HT1080 (cell line): ENCODE results near the gene RBM39. TPM values are rescaled to one million over a fixed set of nuclear protein-coding genes. Genes with fewer than 3 reads are reported as not detected.

ENCODE experiments used
- DNase-seq: peaks from one replicate; pipeline ENCODE4 v3.0.0-alpha.2; 2015; ENCODE audit warnings: low read depth
- small RNA-seq: library from RNA; depleted of rRNA; stranded (forward); fragments of <200 nt; gene quantifications from one replicate; pipeline ENCODE3, GENCODE V24; 2014
- total RNA-seq: library from RNA; depleted of rRNA; stranded (reverse); fragments of >200 nt; shearing (Covaris generic); gene quantifications from 2 replicates; pipeline ENCODE4 v1.2.3, GENCODE V29; 2014; rRNA removed

The RBM39 gene
- total RNA-seq, 1 experiment from 2014 or later: 197 TPM

GRCh38 chr20:35680452-35681183 is 61.4 kb downstream of the RBM39 start:
- DNase-seq: no peak

GRCh38 chr20:35674921-35675320 is 67.1 kb downstream of the RBM39 start:
- no peak for DNase-seq

GRCh38 chr20:35673884-35674283 is 68.2 kb downstream of the RBM39 start:
- DNase-seq: no peak

- DNase-seq: no peak
Measured at GRCh38 chr20:35669681-35670080, 72.4 kb downstream of the RBM39 start.

GRCh38 chr20:35669221-35669620 is 72.8 kb downstream of the RBM39 start:
- no peak for DNase-seq

- DNase-seq: no peak
Measured at GRCh38 chr20:35665949-35666288, 76.1 kb downstream of the RBM39 start.

- peak; percentile 89 for DNase-seq
Measured at GRCh38 chr20:35664466-35665206, 77.4 kb downstream of the RBM39 start, which contains the start of the genes CPNE1 and RBM12. Gene CPNE1, minus strand, starts transcription at chr20:35664900. Its CDS starts 31,977 bp downstream, at chr20:35632923. Gene RBM12, minus strand, starts transcription at chr20:35664900. Its CDS starts 9,578 bp downstream, at chr20:35655322.

GRCh38 chr20:35663516-35664465 is 78.3 kb downstream of the RBM39 start:
- DNase-seq: peak; percentile 52

GRCh38 chr20:35662551-35662950 is 79.5 kb downstream of the RBM39 start:
- no peak for DNase-seq

- DNase-seq: no peak
Measured at GRCh38 chr20:35661908-35662307, 80.2 kb downstream of the RBM39 start.

GRCh38 chr20:35661053-35661452 is 81.0 kb downstream of the RBM39 start:
- peak; percentile 7 for DNase-seq

- DNase-seq: no peak
Measured at GRCh38 chr20:35660122-35660937, 81.7 kb downstream of the RBM39 start.

GRCh38 chr20:35657271-35657670 is 84.8 kb downstream of the RBM39 start:
- no peak for DNase-seq

- DNase-seq: no peak
Measured at GRCh38 chr20:35654415-35654814, 87.6 kb downstream of the RBM39 start.

GRCh38 chr20:35653893-35654292 is 88.2 kb downstream of the RBM39 start:
- no peak for DNase-seq

Small RNA genes lying within 50 kb of the gene (small RNA-seq; reads per million reads assigned to genes)
- gene RF00026: not detected

Other genes with a start within 250 kb of the RBM39 start
- gene C20orf173, start 212.6 kb downstream of the RBM39 start, total RNA-seq: not detected in 2 replicates
- 167 and 169 TPM in 2 replicates for gene ERGIC3, start 200.2 kb downstream of the RBM39 start, total RNA-seq
- 0.30 and 0.59 TPM in 2 replicates for gene SPAG4, start 126.4 kb downstream of the RBM39 start, total RNA-seq
- gene CPNE1, start 77.4 kb downstream of the RBM39 start, total RNA-seq: 146 and 192 TPM in 2 replicates
- 54.5 and 68.1 TPM in 2 replicates for gene RBM12, start 77.4 kb downstream of the RBM39 start, total RNA-seq
- gene NFS1, start 42.9 kb downstream of the RBM39 start, total RNA-seq: 34.1 and 92.1 TPM in 2 replicates
- 213 and 561 TPM in 2 replicates for gene ROMO1, start 42.9 kb downstream of the RBM39 start, total RNA-seq
- 28.6 and 36.7 TPM in 2 replicates for gene PHF20, start 29.8 kb upstream of the RBM39 start, total RNA-seq
- gene SCAND1, start 212.2 kb upstream of the RBM39 start, total RNA-seq: 103 and 136 TPM in 2 replicates
- gene CNBD2, start 226.3 kb upstream of the RBM39 start, total RNA-seq: 5.5 and 7.4 TPM in 2 replicates